PC-3 (cell line): ENCODE measurements around the gene IGDCC3.

Experiments
- CTCF ChIP-seq: fragments of 300-600 bp; sonication (generic); conservative IDR thresholded peaks from 2 replicates; pipeline ENCODE4 v1.5.1; 2017; ENCODE audit warnings: antibody characterized with exemption, low read depth, mild to moderate bottlenecking, low read length
- EZH2 ChIP-seq: fragments of 300-600 bp; sonication (generic); IDR thresholded peaks from one replicate; pipeline ENCODE4 v1.6.1; 2017; ENCODE audit warnings: antibody characterized with exemption, mild to moderate bottlenecking, low read length; ENCODE audit not compliant: unreplicated experiment
- EZH2phosphoT487 ChIP-seq: fragments of 300-600 bp; sonication (generic); IDR thresholded peaks from 2 replicates; pipeline ENCODE4 v1.6.1; 2018; ENCODE audit warnings: mild to moderate bottlenecking, antibody characterized with exemption, low read length, borderline replicate concordance

DNA sequence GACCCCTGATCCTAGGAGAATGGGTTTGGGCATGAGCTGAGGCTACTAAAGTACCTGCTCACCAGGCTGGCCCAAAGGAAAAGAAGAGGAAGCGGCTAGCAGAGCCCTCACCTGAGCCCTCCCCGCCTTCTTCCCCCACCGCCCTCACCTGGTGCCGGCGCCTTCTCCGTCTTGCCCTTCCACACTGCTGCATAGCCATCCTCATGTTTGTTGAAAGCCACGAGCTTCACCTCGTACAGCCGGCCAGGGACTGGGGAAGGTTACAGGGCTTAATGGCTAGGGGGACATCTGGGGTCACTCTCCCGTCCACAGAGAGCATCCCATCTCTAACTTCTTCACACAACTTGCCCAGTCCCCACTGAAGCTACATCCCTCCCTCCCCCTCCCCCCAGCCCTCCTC is 13.9 kb upstream of the IGDCC3 start:
- TF ChIP-seq CTCF (no peak), EZH2 (no peak), EZH2phosphoT487 (no peak)
